Activated CD4-positive, alpha-beta T cell treated with anti-CD3 and anti-CD28 coated beads, Interleukin-2, Interleukin-4, amounts not matched to agents 100 ng/mL and 50 ng/mL, durations not matched to agents 16 hours and 8 hours (primary cell): ENCODE measurements around the gene PPP1R2B.
"Not testable (repeated sequence)": the region's sequence is repeated elsewhere in the genome, so short reads cannot be mapped to it uniquely, and the experiment has no call there.

Source experiments
- DNase-seq: peaks from one replicate; pipeline ENCODE4 v3.0.0-alpha.2; 2020; ENCODE audit warnings: low spot score

The PPP1R2B gene

DNA sequence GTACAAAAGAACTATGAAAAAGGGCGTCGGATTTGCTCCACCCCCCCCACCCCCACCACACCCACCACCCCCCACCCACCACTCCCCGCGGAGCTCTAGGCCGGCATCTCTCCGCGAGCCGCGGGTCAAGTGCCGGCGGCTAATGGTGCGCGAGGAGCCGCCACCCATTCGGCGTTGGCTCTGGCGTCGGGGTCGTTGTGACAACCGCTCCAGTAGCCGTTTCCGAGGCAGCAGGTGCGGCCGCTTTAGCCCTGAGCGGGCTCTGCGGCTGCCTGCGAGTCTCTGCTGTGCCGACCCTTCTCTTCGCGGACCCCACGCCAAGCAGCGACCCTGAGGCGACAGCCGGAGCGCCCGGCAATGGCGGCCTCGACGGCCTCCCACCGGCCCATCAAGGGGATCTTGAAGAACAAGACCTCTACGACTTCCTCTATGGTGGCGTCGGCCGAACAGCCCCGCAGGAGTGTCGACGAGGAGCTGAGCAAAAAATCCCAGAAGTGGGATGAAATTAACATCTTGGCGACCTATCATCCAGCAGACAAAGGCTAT is at the start of gene PPP1R2B:
PPP1R2B (plus strand) TSS at position 90 of the 546 bp plus-strand sequence; CDS start at position 358, 268 bp downstream.
- no peak for DNase-seq

DNA sequence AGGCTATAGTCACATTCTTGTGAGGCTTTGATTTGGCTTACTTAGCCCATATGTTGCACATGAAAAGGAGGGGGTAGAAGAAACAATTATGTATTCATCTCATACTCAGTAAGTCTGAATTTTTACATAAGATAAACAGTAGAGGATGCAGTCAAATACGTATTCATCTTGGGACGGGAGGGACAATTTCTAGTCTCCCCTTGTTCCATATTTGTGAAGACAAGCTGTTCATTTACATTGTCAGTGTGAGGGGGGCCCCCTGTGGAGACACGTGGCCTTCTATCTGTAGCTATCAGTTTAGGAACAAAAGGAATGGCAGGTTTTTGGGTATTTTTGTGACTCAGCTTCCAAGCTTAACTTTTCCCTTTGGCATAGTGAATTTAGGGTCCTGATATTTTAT is 49.2 kb upstream of the PPP1R2B start:
- DNase-seq = no peak

DNA sequence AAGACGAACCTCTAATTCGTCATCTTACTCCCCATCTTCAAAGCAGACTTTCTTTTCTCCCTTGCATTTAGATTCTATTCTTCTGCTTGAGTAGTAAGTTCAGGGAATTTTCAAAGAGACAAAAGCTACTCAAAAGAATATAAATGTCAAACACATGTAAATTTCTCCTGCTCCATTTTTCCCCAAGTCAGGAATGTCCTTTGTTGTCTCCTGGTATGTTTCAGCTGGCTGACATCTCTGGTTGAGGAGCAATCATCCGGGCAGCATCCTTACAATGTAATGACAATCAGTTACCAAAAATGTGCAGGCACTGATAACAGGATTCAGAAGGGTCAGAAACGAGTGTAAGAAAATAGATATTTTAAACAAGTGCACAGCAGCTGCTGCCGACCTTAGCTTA is 47.6 kb upstream of the PPP1R2B start:
- DNase-seq = no peak

DNA sequence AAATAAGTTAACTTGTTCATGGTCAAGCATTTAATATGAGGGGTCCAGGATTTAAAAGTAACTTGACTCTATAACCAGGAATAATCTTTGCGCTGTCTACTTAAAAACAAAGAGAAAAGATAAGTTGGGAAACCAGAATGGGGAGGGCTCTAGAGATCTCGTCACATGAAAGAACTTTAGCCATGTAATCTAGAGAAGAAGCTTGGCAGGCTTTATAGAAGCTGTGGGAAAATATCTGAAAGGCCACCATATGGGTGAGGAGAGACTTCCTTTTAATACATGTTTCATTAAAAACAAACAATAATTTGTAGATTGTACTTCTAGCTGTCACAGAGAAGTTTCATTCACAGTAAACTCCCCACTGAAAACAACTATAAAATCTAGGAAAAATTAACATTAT is 46.7 kb upstream of the PPP1R2B start:
- DNase-seq = no peak

DNA sequence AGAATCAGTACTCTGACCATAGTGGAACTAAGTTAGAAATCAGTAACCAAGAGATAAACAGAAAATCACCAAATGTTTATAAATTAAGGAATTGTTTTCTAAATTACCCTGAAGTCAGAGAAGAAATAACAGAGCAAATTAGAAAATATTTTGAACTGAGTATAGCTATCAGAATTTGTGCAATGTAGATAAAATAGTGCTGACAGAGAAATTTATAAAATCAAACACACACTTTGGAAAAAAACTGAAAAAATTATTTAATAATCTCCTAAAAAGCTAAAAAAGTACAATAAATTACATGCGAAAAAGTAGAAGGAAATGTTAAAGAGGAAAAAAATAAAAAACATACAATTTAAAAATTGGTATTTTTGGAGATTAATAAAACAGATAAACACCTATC is 37.1 kb upstream of the PPP1R2B start:
- no peak for DNase-seq

DNA sequence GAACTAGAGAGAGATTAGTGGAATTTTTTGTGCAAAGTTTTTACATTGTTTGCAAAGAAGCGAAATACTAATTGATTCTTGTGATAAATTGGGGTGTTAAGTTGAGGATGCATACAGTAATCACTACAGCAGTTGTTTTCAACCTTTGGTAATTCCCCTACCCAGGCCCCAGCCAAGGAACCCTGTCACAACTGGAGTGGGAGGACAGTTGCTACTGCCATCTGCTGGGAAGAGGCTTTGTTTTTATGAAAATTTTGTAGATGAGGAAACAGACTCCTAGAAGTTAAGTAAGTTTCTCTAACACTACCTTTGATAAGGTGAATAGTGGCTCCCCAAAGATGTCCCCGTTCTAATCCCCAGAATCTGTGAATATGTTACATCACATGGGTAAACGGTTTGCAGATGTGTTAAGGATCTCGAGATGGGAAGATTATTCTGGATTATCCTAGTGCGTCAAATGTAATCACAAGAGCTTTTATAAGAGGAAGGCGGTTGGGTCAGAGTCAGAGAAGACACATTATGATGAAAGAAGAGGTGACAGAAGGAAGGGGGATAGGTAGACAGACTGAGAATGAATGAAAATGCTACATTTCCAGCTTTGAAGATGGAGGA is 34.0 kb upstream of the PPP1R2B start:
- DNase-seq = peak; percentile 31

DNA sequence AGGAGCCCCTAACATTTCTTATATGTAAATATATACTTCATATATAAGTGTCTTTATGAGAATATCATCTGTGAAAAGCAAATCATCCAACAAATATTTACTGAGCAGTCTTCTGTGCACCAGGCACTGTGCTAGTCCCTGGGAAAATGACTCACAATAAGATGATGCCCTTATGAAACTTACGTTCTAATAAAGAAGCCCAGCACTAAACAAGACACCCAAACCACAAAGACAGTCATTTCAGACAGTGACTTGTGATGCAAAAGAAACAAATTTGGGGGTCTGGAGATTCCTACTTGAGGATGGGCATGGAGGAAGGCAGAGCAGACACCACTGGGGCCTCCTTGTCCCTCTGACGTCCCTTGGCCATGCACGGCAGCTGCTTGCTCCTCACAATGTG is 30.6 kb upstream of the PPP1R2B start:
- DNase-seq = no peak

DNA sequence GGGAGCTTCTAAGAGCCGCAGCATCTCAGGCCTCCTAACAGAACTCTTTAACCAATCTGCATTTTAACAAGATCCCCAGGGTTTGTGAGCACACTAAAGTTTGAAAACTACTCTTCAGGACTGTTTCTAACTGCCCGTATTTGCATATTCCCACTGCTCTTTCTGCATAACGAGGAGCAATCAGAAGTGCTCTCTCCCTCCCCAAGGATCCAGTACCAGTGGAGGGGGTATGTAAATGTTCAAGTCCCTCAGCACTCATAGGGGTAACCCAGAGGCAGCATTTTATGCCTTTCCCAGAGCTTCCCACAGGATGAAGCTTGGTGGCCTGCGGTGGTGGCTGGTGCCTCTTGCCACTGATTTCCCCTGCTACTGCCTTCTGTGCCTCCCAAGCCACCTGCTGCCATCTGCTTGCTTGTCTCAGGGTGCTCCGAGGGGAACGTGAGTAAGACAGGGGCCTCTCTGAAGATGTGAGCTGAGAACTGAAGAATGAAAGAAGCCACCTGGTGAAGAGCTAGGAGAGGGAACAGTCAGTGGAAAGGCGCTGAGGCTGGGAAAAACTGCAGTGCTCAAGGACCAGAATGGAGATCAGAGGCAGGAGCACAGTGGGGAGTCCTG is 30.0 kb upstream of the PPP1R2B start:
- DNase-seq = no peak

DNA sequence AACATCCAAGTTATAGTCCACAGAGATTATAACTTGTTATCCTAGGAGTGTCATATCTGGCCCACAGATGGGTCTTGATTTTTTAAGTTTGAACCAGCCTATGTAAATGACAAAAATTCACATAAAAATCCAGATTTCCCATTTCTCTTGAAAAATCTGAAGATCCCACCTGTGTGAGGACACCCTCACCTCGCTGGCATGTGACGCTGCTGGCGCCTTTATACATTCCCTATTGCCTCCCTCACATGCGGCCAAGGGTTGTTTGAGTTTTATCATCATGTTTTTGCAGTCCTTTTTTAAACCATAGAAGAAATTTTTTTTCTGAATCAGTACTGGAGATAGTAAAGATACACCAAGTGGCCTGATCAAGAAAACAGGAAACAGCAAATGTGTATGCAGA is 25.9 kb upstream of the PPP1R2B start:
- no peak for DNase-seq

DNA sequence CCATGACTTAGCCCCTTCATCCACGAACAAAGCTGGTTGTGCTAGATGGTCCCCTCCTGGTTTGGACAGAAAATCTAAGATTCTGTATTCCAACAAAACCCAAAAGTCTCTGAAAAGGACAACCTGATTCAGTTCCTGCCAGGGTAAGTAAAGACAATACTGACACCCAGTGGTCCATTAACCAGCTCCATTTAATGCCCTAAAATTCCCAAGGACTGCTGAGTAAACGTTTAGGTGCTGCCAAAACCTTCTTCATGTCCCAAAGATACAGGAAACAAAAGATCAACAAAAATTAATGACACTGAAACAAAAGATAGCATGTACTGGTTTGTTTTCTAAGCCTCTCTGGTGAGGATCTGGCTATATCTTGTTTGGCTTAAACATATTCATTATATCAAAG is 25.3 kb upstream of the PPP1R2B start:
- no peak for DNase-seq

DNA sequence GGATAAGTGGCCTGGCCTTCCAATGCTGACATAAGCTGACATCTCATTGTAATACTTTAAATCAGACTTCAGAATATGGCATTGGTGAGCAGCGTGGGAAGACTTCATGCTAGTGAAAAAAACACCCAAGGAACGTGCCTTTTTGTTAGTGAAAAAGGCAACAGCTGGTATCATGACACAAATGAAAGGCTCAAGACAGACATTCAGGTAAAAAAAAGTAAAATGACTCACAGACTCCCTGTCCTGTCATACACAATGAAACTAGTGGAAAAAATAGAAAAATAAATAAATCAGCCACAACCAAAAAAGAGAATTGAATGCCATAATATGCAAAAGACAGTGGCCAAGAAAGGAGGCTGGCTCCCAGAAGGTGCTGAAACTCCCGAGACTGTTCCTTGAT is 24.4 kb upstream of the PPP1R2B start:
- DNase-seq = no peak

DNA sequence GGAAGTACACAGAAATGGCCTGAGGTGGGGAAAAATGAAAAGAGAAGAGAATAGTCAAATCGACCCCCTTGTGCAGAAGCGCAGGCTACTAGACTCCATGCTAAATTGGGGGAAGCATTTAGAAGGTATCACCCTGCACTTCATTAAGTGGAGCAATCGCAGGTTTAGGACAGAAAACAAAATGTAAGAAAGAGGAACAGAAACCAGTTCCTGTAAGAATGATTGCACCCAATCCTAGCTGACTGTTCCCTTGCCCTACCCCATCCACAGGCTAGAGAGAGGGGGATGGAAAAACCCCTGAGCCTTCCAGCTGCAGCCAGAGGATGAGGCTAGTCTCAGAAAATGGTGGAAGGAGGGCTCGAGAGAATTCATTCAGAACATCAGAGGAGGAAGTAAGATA is 23.9 kb upstream of the PPP1R2B start:
- DNase-seq = no peak

DNA sequence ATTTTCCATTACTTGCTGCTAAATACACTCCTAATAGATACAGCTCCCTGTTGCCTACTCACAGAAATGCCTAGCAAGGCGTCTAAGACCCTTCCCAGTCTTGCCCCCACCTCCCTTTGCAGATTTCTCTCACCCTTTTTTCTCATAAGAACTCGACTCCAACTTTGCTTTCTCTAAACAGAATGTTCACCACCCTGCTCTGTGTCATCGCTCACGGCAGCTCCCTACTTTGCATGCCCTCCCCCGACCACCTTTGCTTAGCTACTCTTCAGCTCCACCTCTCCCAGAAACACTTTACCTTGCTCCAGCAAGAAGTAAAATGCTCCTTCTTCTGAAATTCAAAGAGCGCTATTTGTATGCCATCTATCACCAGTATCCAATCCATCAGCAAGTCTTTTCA is 15.2 kb upstream of the PPP1R2B start:
- DNase-seq = no peak

DNA sequence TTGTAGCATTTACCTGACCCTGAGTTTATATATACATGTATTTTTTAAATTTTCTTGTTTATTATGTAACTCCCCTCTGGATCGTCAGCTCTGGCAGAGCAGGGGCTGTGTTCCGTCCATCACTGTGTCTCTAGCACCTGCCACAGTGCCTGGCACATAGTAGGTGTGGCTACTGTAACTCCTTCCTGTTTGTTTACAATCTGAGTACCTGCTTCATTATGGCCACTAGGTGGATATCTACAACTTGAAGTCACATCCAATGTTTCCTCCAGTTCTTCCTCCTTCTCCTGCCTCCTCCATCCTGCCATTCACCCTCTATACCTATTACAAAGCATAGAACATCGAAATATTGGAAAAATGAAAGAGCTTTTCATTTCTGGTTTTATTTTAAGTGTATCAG is 14.2 kb upstream of the PPP1R2B start:
- DNase-seq = peak; percentile 19

DNA sequence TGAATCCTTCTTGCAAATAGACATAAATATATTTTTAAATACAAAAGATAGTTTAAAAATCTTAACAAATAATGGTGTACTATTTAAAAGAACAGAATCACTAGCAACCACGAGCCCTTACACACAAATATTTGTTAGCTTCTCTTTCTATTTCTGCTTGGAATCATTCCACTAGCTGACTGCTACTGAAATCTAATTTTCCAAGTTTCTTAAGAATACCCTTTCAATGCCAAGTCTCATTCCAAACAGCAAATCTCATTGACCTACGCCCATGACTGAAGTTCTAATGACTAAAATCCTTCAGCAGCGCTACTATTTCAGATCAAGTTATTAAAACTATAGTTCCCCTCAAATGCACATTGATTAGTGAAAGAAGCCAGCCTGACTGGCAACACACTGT is 13.2 kb upstream of the PPP1R2B start:
- DNase-seq = no peak

DNA sequence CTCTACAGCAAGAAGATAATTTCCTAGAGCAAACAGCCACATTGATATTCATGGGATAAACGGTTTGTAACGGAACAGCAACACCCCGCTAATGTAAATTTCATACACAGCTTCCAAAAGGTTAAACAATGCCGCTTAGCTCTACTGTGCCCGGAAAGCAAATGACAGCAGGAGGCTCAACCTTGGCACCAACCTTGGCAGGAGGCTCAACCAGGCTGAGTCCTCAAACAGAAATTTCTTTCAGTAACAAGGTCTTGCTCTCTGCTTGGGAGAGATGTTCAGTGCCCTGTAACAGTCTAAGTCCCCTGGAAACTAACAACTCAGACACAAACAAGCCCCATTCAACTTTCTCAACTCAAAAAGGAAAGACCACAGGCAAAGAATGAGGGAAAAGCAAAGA is 11.1 kb upstream of the PPP1R2B start:
- no peak for DNase-seq

DNA sequence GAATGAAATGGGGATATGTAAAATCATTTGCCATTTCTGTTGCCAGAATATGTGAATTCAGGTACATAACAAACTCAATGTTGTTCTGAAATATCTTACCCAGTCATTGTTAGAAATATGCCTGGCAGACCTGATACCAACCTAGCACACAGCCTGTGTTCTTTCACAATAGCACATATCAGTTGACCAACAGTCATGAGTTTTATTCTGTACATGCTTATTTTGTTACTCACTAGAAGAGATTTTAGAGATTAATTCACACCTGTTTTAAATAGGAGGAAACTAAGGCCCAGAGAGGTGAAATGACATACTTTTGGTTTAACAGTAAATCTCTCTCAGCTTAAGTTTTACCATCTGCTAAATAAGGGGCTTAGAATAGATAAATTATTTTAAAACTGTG is 8.4 kb upstream of the PPP1R2B start:
- DNase-seq = no peak

DNA sequence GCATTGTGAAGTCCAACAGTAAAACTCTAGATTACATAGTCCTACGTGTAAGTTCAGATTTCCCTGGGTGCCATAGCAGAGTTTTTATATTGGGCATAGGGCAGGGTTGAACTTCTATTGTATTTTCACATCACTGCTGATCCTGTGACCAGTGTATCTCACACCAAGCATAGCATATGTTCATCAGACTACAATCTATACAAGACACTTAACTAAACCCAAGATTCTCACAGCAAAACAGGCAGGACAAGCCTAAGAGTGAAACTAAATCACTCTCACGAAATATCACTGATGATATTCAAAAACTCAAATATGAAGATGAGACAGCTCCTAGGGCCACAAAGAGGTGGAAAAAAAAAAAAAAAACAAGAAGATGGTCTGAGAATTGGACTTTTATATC is 3.2 kb upstream of the PPP1R2B start:
- no peak for DNase-seq

DNA sequence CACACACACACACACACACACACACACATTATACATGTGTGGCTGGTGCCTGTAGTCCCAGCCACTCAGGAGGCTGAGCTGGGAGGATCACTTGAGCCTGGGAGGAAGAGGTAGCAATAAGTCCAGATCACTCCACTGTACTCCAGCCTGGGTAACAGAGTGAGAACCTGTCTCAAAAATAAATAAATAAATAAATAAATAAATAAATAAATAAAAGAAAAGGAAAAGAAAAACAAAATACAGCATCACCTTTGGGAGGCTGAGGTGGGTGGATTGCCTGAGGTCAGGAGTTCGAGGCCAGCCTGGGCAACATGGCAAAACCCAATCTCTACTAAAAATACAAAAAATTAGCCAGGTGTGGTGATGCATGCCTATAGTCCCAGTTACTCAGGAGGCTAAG is 1.6 kb upstream of the PPP1R2B start:
- DNase-seq = not testable (repeated sequence)

DNA sequence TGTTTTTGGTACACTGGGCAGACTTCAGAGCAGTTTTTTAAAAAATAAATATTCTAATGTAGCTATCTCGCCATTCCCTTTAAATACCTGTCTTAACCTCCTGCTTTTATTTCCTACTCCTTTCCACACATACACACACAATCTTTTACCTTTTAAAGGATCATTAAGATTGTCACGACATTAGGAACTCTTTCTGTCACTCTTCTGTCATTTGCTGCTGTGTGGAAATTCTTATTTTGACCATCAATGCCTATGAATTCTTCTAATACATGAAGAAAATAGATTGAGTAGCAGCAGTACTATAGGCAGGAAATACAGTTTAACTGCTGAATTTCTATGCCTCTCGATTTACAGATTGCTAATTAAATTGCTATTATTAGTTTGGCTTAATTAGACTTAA is 1.8 kb downstream of the PPP1R2B start:
- DNase-seq = no peak

DNA sequence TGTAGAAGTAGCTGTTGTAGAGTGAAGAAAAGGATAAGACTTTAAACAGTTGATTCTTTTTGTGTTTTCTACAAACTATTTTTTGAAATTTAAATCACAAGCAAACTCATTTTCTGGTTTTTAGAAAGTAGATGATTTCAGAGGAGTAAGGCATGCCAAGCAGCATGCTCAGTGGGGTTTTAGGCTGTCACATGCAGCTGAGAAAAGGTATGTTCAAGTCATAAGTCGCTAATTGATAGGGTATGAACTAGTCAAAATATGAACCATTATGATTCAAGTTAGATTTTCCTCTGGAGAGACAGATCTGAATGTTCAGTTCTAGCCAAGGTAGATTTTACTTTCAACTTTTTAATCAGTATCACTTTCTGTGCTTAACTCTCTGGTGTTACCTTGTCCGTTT is 3.0 kb downstream of the PPP1R2B start:
- DNase-seq = not testable (repeated sequence)

DNA sequence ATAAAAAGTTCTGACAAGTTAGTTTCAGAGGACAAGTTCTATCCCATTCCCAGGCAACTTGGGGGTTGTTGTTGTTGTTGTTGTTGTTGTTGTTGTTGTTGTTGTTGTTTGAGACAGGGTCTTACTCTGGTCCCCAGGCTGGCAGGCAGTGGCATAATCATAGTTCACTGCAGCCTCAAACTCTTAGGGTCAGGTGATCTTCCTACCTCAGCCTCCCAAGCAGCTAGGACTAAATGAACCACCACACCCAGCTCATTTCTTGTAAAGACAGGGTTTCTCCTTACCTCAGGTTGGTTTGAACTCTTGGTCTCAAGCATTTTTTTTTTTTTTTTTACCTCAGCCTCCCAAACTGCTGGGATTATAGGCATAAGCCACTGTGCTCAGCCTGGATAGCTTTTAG is 15.3 kb downstream of the PPP1R2B start:
- DNase-seq = no peak

DNA sequence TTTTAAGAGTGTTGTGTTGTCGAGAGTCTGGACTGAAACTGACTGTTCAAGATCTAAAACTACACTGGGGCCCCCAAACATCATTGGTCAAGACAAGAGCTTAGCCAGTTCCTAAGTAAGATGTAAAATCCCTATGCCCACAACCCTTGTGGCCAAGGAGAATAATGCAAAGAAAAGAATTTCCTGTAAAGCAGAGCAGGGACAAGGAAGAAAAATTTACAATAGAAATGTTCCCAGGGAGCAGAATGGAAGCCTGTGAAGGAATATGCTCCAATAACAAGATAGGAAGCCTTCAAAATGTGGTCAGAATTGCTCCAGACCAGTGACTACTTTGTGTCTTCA is 20.4 kb downstream of the PPP1R2B start:
- DNase-seq = no peak

DNA sequence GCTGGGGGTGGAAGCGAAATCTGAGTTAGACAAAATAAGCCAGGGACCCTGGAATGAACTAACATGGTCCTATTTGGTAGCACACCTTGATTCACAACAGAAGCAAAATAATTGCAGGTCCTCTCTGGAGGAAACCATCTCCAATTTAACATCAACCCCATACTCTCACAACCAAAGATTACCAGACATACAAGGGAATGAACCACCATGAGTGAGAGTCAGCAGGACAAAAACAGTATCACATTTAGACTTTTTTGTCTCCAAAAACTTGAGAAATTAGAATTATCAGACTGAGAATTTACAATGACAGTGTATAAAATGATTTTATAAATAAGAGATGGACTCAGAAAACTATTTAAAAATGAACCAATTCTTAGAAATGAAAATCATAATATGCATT is 21.1 kb downstream of the PPP1R2B start:
- no peak for DNase-seq
